Naive thymus-derived CD4-positive, alpha-beta T cell (primary cell): ENCODE results near the gene TSSK6. TPM values are rescaled to one million over a fixed set of nuclear protein-coding genes. Genes with fewer than 3 reads are reported as not detected.

ENCODE experiments used
- ATAC-seq: fragments of 150-1000 bp; cut with Tn5 transposase; 2 replicates; pipeline ENCODE4 v1.10.0; 2021; ENCODE audit warnings: mild to moderate bottlenecking, moderate library complexity
- CTCF ChIA-PET: fragments of 350-600 bp; sonication (Branson Sonifier 250); formaldehyde crosslinking; loops from one replicate; lab custom pipeline; 2021; ENCODE audit warnings: antibody characterized with exemption; lab: Charles Lee
- POLR2A ChIA-PET: fragments of 350-600 bp; sonication (Branson Sonifier 250); formaldehyde crosslinking; loops from one replicate; lab custom pipeline; 2021; ENCODE audit warnings: antibody characterized with exemption, inconsistent platforms; lab: Charles Lee
- DNase-seq, 9 donors: peaks; one replicate each; pipeline versions ENCODE4 v3.0.0 to v3.0.0-alpha.2; 2020 to 2022; ENCODE audit warnings: mixed read lengths in 1 of 9
- H3K27ac ChIP-seq: one replicate; pipeline ENCODE4 v1.7.0; 2013; ENCODE audit warnings: mild to moderate bottlenecking, low read depth, low read length, moderate library complexity
- H3K27me3 ChIP-seq, 2 donors: one replicate each; pipeline ENCODE4 v1.7.0; 2013; ENCODE audit warnings: low read length in 2 of 2, mild to moderate bottlenecking in 2 of 2, moderate library complexity in 2 of 2; ENCODE audit not compliant: control insufficient read depth in 2 of 2, insufficient read depth in 2 of 2
- H3K36me3 ChIP-seq, 3 experiments: 1 replicate in 2 of 3; 2 replicates in 1 of 3; pipeline ENCODE4 v1.7.0; 2013; ENCODE audit warnings: low read length in 3 of 3, mild to moderate bottlenecking in 3 of 3, moderate library complexity in 1 of 3; ENCODE audit not compliant: insufficient read depth in 3 of 3, control insufficient read depth in 2 of 3
- H3K4me1 ChIP-seq, 2 donors: one replicate each; pipeline ENCODE4 v1.7.0; 2013; ENCODE audit warnings: low read length in 2 of 2, mild to moderate bottlenecking in 2 of 2, moderate library complexity in 1 of 2; ENCODE audit not compliant: control insufficient read depth in 2 of 2, insufficient read depth in 2 of 2
- H3K4me3 ChIP-seq: 2 replicates; pipeline ENCODE4 v1.7.0; 2013; ENCODE audit warnings: mild to moderate bottlenecking, low read length
- H3K9me3 ChIP-seq, 3 experiments: 1 replicate in 2 of 3; 2 replicates in 1 of 3; pipeline ENCODE4 v1.7.0; 2013; ENCODE audit warnings: low read length in 3 of 3; ENCODE audit not compliant: control insufficient read depth in 2 of 3
- H3K27ac Mint-ChIP-seq, 9 donors: one replicate each; pipeline ENCODE4 v1.8.0; 2020 to 2022; ENCODE audit warnings: mixed read lengths in 9 of 9, mild to moderate bottlenecking in 8 of 9, moderate library complexity in 5 of 9, inconsistent platforms in 2 of 9
- H3K27me3 Mint-ChIP-seq, 5 donors: one replicate each; pipeline ENCODE4 v1.8.0; 2021 to 2022; ENCODE audit warnings: mixed read lengths in 5 of 5, mild to moderate bottlenecking in 1 of 5
- H3K36me3 Mint-ChIP-seq, 5 donors: one replicate each; pipeline ENCODE4 v1.8.0; 2020 to 2022; ENCODE audit warnings: mixed read lengths in 5 of 5, mild to moderate bottlenecking in 3 of 5, inconsistent platforms in 1 of 5
- H3K4me1 Mint-ChIP-seq, 7 donors: one replicate each; pipeline ENCODE4 v1.8.0; 2020 to 2022; ENCODE audit warnings: mixed read lengths in 7 of 7, mild to moderate bottlenecking in 3 of 7, inconsistent platforms in 1 of 7
- H3K4me3 Mint-ChIP-seq, 10 donors: one replicate each; pipeline ENCODE4 v1.8.0; 2020 to 2022; ENCODE audit warnings: mild to moderate bottlenecking in 10 of 10, mixed read lengths in 10 of 10, moderate library complexity in 6 of 10, inconsistent platforms in 2 of 10
- H3K9me3 Mint-ChIP-seq, 11 donors: one replicate each; pipeline ENCODE4 v1.8.0; 2020 to 2022; ENCODE audit warnings: mixed read lengths in 11 of 11, mild to moderate bottlenecking in 4 of 11, inconsistent platforms in 1 of 11, moderate library complexity in 1 of 11
- intact Hi-C, 2 donors: fragments of 100-400 bp; cut with micrococcal nuclease; formaldehyde crosslinking; loops; one replicate each; pipeline ENCODE4 v1.15.1; 2023
- polyA plus RNA-seq, 2 donors: library from polyadenylated mRNA; unstranded; fragments of 300-500 nt; fragmentation: Illumina TruSeq; gene quantifications; one replicate each; pipeline ENCODE4 v1.2.3, GENCODE V29; 2021
- total RNA-seq, 6 experiments: library from RNA in 5 of 6; stranded (reverse) in 5 of 6; gene quantifications; 1 replicate in 5 of 6; 2 replicates in 1 of 6; pipeline ENCODE4 v1.2.3 and lab custom pipeline; 2021 to 2026

TSSK6 gene
- total and polyA plus RNA-seq, 7 experiments from 2014 or later: 1.4 to 11.3 (median 4.4) TPM

- ATAC-seq: no peak
- H3K36me3 Mint-ChIP-seq: no peaks in the 10 kb centered on the region
- H3K4me3 Mint-ChIP-seq: no peak overlapping the region
- Histone ChIP-seq H3K9me3 (no peaks in the 10 kb centered on the region), H3K4me3 (no peak overlapping the region), H3K27ac (no peak overlapping the region), H3K27me3 (no peaks in the 10 kb centered on the region), H3K36me3 (no peaks in the 10 kb centered on the region), H3K4me1 (no peaks in the 10 kb centered on the region)
- POLR2A ChIA-PET: interaction anchor here (0.9 to 1.7 kb wide), 3 partner anchors 53 to 93 kb away, joined by 3 to 4 read pairs (median 3); no protein-coding TSS in a partner anchor
- peaks cover 0 to 8% (median 3%) of the 10 kb centered on the region in 7 donors for H3K4me1 Mint-ChIP-seq
- H3K9me3 Mint-ChIP-seq: no peaks in the 10 kb centered on the region
- DNase-seq: no peak
- intact Hi-C loops: loop anchor here in 1 of 2 donors (5.0 kb wide), 1 partner anchor 46 kb away; no protein-coding TSS in a partner anchor
- CTCF ChIA-PET: interaction anchor here (1.1 to 1.3 kb wide), 2 partner anchors 9 to 93 kb away, joined by 3 to 6 read pairs; no protein-coding TSS in a partner anchor
- H3K27me3 Mint-ChIP-seq: no peaks in the 10 kb centered on the region
- H3K27ac Mint-ChIP-seq: no peak overlapping the region
These were observed 35.9 kb upstream of the TSSK6 start for GRCh38 chr19:19550972-19551852.

GRCh38 chr19:19550485-19550929 is 35.2 kb upstream of the TSSK6 start:
- Mint-ChIP-seq H3K27me3 (no peaks in the 10 kb centered on the region), H3K4me1 (peaks cover 0 to 8% (median 3%) of the 10 kb centered on the region in 7 donors), H3K4me3 (no peak overlapping the region), H3K9me3 (no peaks in the 10 kb centered on the region), H3K36me3 (no peaks in the 10 kb centered on the region), H3K27ac (no peak overlapping the region)
- intact Hi-C loops: loop anchor here in 1 of 2 donors (5.0 kb wide), 1 partner anchor 47 kb away; no protein-coding TSS in a partner anchor
- POLR2A ChIA-PET: interaction anchor here (0.9 kb wide), 1 partner anchor 54 kb away, joined by 3 read pairs; no protein-coding TSS in a partner anchor
- no peaks in the 10 kb centered on the region for H3K36me3 ChIP-seq
- no peaks in the 10 kb centered on the region for H3K4me1 ChIP-seq
- CTCF ChIA-PET: interaction anchor here (1.3 kb wide), 1 partner anchor 10 kb away, joined by 6 read pairs; no protein-coding TSS in a partner anchor
- DNase-seq (no peak), ATAC-seq (no peak)
- no peak overlapping the region for H3K4me3 ChIP-seq
- no peaks in the 10 kb centered on the region for H3K9me3 ChIP-seq
- no peaks in the 10 kb centered on the region for H3K27me3 ChIP-seq
- H3K27ac ChIP-seq: no peak overlapping the region

- no peaks in the 10 kb centered on the region for H3K4me1 ChIP-seq
- no peaks in the 10 kb centered on the region for H3K27me3 ChIP-seq
- no peaks in the 10 kb centered on the region for H3K36me3 ChIP-seq
- no peaks in the 10 kb centered on the region for H3K9me3 ChIP-seq
- intact Hi-C loops: loop anchor here in 1 of 2 donors (5.0 kb wide), 1 partner anchor 47 kb away; no protein-coding TSS in a partner anchor
- Mint-ChIP-seq H3K27me3 (no peaks in the 10 kb centered on the region), H3K27ac (peak overlapping the region in 1 of 9 donors; percentile 55), H3K36me3 (no peaks in the 10 kb centered on the region), H3K9me3 (no peaks in the 10 kb centered on the region), H3K4me1 (peaks cover 0 to 8% (median 3%) of the 10 kb centered on the region in 7 donors), H3K4me3 (no peak overlapping the region)
- no peak overlapping the region for H3K27ac ChIP-seq
- ATAC-seq (peak; percentile 31), DNase-seq (no peak)
- no peak overlapping the region for H3K4me3 ChIP-seq
- CTCF ChIA-PET: interaction anchor here (0.5 to 1.1 kb wide), 2 partner anchors 10 to 55 kb away, joined by 3 read pairs; no protein-coding TSS in a partner anchor
- POLR2A ChIA-PET: no interaction called here
These were observed 34.6 kb upstream of the TSSK6 start for GRCh38 chr19:19549804-19550464.

- Histone ChIP-seq H3K27me3 (no peaks in the 10 kb centered on the region), H3K36me3 (no peaks in the 10 kb centered on the region), H3K4me1 (no peaks in the 10 kb centered on the region), H3K4me3 (no peak overlapping the region), H3K27ac (no peak overlapping the region), H3K9me3 (no peaks in the 10 kb centered on the region)
- H3K4me3 Mint-ChIP-seq: no peak overlapping the region
- intact Hi-C loops: no loop called here
- peak; percentile 39 for ATAC-seq
- ChIA-PET POLR2A (interaction anchor here (0.6 to 1.3 kb wide), 3 partner anchors 39 to 130 kb away, joined by 3 to 4 read pairs (median 3); no protein-coding TSS in a partner anchor), CTCF (interaction anchor here (1.1 kb wide), 1 partner anchor 11 kb away, joined by 3 read pairs; no protein-coding TSS in a partner anchor)
- H3K9me3 Mint-ChIP-seq: no peaks in the 10 kb centered on the region
- DNase-seq: no peak
- H3K27ac Mint-ChIP-seq: peak overlapping the region in 1 of 9 donors; percentile 53
- no peaks in the 10 kb centered on the region for H3K36me3 Mint-ChIP-seq
- no peaks in the 10 kb centered on the region for H3K27me3 Mint-ChIP-seq
- H3K4me1 Mint-ChIP-seq: peaks cover 0 to 3% (median 0%) of the 10 kb centered on the region in 7 donors
These were observed 33.8 kb upstream of the TSSK6 start for GRCh38 chr19:19548915-19549759.

GRCh38 chr19:19547674-19548336 is 32.5 kb upstream of the TSSK6 start:
- Mint-ChIP-seq H3K4me1 (peaks cover 0 to 3% (median 0%) of the 10 kb centered on the region in 7 donors), H3K4me3 (no peak overlapping the region), H3K27ac (no peak overlapping the region), H3K27me3 (no peaks in the 10 kb centered on the region), H3K9me3 (no peaks in the 10 kb centered on the region), H3K36me3 (no peaks in the 10 kb centered on the region)
- no peaks in the 10 kb centered on the region for H3K9me3 ChIP-seq
- H3K27ac ChIP-seq: no peak overlapping the region
- H3K27me3 ChIP-seq: no peaks in the 10 kb centered on the region
- CTCF ChIA-PET: interaction anchor here (1.1 kb wide), 1 partner anchor 9 kb away, joined by 3 read pairs; no protein-coding TSS in a partner anchor
- H3K4me3 ChIP-seq: no peak overlapping the region
- H3K36me3 ChIP-seq: no peaks in the 10 kb centered on the region
- ATAC-seq (no peak), DNase-seq (no peak)
- intact Hi-C loops: no loop called here
- H3K4me1 ChIP-seq: no peaks in the 10 kb centered on the region
- POLR2A ChIA-PET: interaction anchor here (0.6 to 1.5 kb wide), 3 partner anchors 9 to 81 kb away, joined by 3 to 4 read pairs (median 3); no protein-coding TSS in a partner anchor
